ENCODE data around the gene RASD2.

- TF ChIP-seq CTCF (IDR thresholded peaks at IDR 0.05) (no peak), POLR2A (IDR thresholded peaks at IDR 0.05) (no peak)
Measured at GRCh38 chr22:35531202-35531601, 9.4 kb upstream of the RASD2 start.

Data from vagina (tissue), 2 donors.